Measurements from ENCODE around the gene PPHLN1.
A peak's percentile ranks its signal among the peaks of the same experiment; 100 is the strongest.
"Not testable (repeated sequence)": the region's sequence is repeated elsewhere in the genome, so short reads cannot be mapped to it uniquely, and the experiment has no call there.

Gene PPHLN1

GRCh38 chr12:42322567-42322966, 3.4 kb upstream of the PPHLN1 start:
- DNase-seq (ENCODE audit: low spot score), result no peak

- no peak for DNase-seq (ENCODE audit: low spot score)
Measured at GRCh38 chr12:42323856-42324255, 2.1 kb upstream of the PPHLN1 start.

- no peak for DNase-seq (ENCODE audit: low spot score)
Measured at GRCh38 chr12:42325326-42325652, 678 bp upstream of the PPHLN1 start.

GRCh38 chr12:42326541-42327226, 717 bp downstream of the PPHLN1 start:
- peak; percentile 29 for DNase-seq (ENCODE audit: low spot score)

GRCh38 chr12:42327227-42327590, 1.2 kb downstream of the PPHLN1 start:
- DNase-seq (ENCODE audit: low spot score), result no peak

- DNase-seq (ENCODE audit: low spot score), result not testable (repeated sequence)
Measured at GRCh38 chr12:42330097-42330496, 4.1 kb downstream of the PPHLN1 start.

- peak; percentile 69 for DNase-seq (ENCODE audit: low spot score)
Measured at GRCh38 chr12:42332301-42333285, 6.6 kb downstream of the PPHLN1 start.

GRCh38 chr12:42336286-42336685, 10.3 kb downstream of the PPHLN1 start:
- DNase-seq (ENCODE audit: low spot score), result no peak

- DNase-seq (ENCODE audit: low spot score), result no peak
Measured at GRCh38 chr12:42338280-42338679, 12.3 kb downstream of the PPHLN1 start.

- DNase-seq (ENCODE audit: low spot score), result no peak
Measured at GRCh38 chr12:42342028-42342427, 16.1 kb downstream of the PPHLN1 start.

- no peak for DNase-seq (ENCODE audit: low spot score)
Measured at GRCh38 chr12:42343721-42344120, 17.8 kb downstream of the PPHLN1 start.

GRCh38 chr12:42346403-42347002, 20.5 kb downstream of the PPHLN1 start:
- no peak for DNase-seq (ENCODE audit: low spot score)

GRCh38 chr12:42349119-42350020, 23.4 kb downstream of the PPHLN1 start:
- DNase-seq (ENCODE audit: low spot score), result not testable (repeated sequence)

- not testable (repeated sequence) for DNase-seq (ENCODE audit: low spot score)
Measured at GRCh38 chr12:42350021-42350407, 24.0 kb downstream of the PPHLN1 start.

GRCh38 chr12:42356344-42356743, 30.4 kb downstream of the PPHLN1 start:
- no peak for DNase-seq (ENCODE audit: low spot score)

- no peak for DNase-seq (ENCODE audit: low spot score)
Measured at GRCh38 chr12:42360747-42361403, 34.9 kb downstream of the PPHLN1 start.

- no peak for DNase-seq (ENCODE audit: low spot score)
Measured at GRCh38 chr12:42361909-42362646, 36.1 kb downstream of the PPHLN1 start.

GRCh38 chr12:42362647-42363260, 36.8 kb downstream of the PPHLN1 start:
- DNase-seq (ENCODE audit: low spot score), result no peak

GRCh38 chr12:42364692-42365091, 38.7 kb downstream of the PPHLN1 start:
- DNase-seq (ENCODE audit: low spot score), result no peak

GRCh38 chr12:42365486-42365885, 39.5 kb downstream of the PPHLN1 start:
- no peak for DNase-seq (ENCODE audit: low spot score)
